NT2/D1 (cell line): ENCODE data around the gene EPHB3.

ENCODE experiments used
- DNase-seq: peaks from one replicate; pipeline ENCODE4 v3.0.0-alpha.2; 2011; ENCODE audit warnings: low read depth, low spot score
- H3K27me3 ChIP-seq: 2 replicates; pipeline ENCODE4 v1.6.0; 2011; ENCODE audit warnings: mild to moderate bottlenecking; ENCODE audit not compliant: insufficient read length, insufficient read depth
- H3K36me3 ChIP-seq: 2 replicates; pipeline ENCODE4 v1.6.1; 2011; ENCODE audit warnings: mild to moderate bottlenecking, low read length, mixed read lengths; ENCODE audit not compliant: insufficient read depth, insufficient read length
- H3K4me1 ChIP-seq: 2 replicates; pipeline ENCODE4 v1.5.1; 2011; ENCODE audit not compliant: insufficient read depth, insufficient read length
- H3K4me3 ChIP-seq: 2 replicates; pipeline ENCODE4 v1.5.1; 2011; ENCODE audit warnings: low read depth; ENCODE audit not compliant: insufficient read length
- H3K9ac ChIP-seq: 2 replicates; pipeline ENCODE4 v1.6.0; 2011; ENCODE audit warnings: low read depth; ENCODE audit not compliant: insufficient read length
- H3K9me3 ChIP-seq: 2 replicates; pipeline ENCODE4 v1.5.1; 2011; ENCODE audit warnings: mild to moderate bottlenecking, low read length; ENCODE audit not compliant: insufficient read depth
- SUZ12 ChIP-seq: IDR thresholded peaks from 2 replicates; pipeline ENCODE4 v1.6.1; 2011; ENCODE audit not compliant: insufficient read length, insufficient read depth; ENCODE audit errors: extremely low read depth
- YY1 ChIP-seq: IDR thresholded peaks from 2 replicates; pipeline ENCODE4 v1.6.1; 2011; ENCODE audit not compliant: insufficient read length, insufficient read depth
- ZNF274 ChIP-seq: IDR thresholded peaks from 2 replicates; pipeline ENCODE4 v1.6.1; 2011; ENCODE audit warnings: mild to moderate bottlenecking, low read depth, low read length

The EPHB3 gene

GRCh38 chr3:184525337-184526087 lies 36.1 kb upstream of the EPHB3 start:
- TF ChIP-seq ZNF274 (no peak), SUZ12 (no peak), YY1 (no peak)
- H3K4me1 ChIP-seq = no peaks in the 10 kb centered on the region
- H3K4me3 ChIP-seq = peak overlapping the region; percentile 59
- peaks cover 31% of the 10 kb centered on the region for H3K27me3 ChIP-seq
- DNase-seq = peak; percentile 71
- no peaks in the 10 kb centered on the region for H3K36me3 ChIP-seq
- no peaks in the 10 kb centered on the region for H3K9me3 ChIP-seq
- H3K9ac ChIP-seq = peak overlapping the region; percentile 70

- H3K4me1 ChIP-seq = no peaks in the 10 kb centered on the region
- H3K9ac ChIP-seq = peak overlapping the region; percentile 70
- DNase-seq = peak; percentile 64
- H3K4me3 ChIP-seq = peak overlapping the region; percentile 59
- H3K36me3 ChIP-seq = no peaks in the 10 kb centered on the region
- no peaks in the 10 kb centered on the region for H3K9me3 ChIP-seq
- peaks cover 31% of the 10 kb centered on the region for H3K27me3 ChIP-seq
- peak; percentile 48 for TF ChIP-seq YY1
- no peak for TF ChIP-seq ZNF274
These were observed 35.5 kb upstream of the EPHB3 start for GRCh38 chr3:184526088-184526433.

- no peaks in the 10 kb centered on the region for H3K9me3 ChIP-seq
- no peak overlapping the region for H3K4me3 ChIP-seq
- DNase-seq = no peak
- H3K9ac ChIP-seq = no peak overlapping the region
- H3K4me1 ChIP-seq = no peaks in the 10 kb centered on the region
- TF ChIP-seq YY1 = no peak
- no peak for TF ChIP-seq SUZ12
- TF ChIP-seq ZNF274 = no peak
- no peaks in the 10 kb centered on the region for H3K36me3 ChIP-seq
- peaks cover 15% of the 10 kb centered on the region for H3K27me3 ChIP-seq
These were observed 29.8 kb upstream of the EPHB3 start for GRCh38 chr3:184531626-184532280.

GRCh38 chr3:184532940-184533732 lies 28.4 kb upstream of the EPHB3 start:
- H3K4me1 ChIP-seq = no peaks in the 10 kb centered on the region
- no peak overlapping the region for H3K4me3 ChIP-seq
- no peaks in the 10 kb centered on the region for H3K36me3 ChIP-seq
- H3K9me3 ChIP-seq = no peaks in the 10 kb centered on the region
- H3K9ac ChIP-seq = no peak overlapping the region
- no peak for DNase-seq
- TF ChIP-seq ZNF274 (no peak), YY1 (no peak), SUZ12 (no peak)
- H3K27me3 ChIP-seq = peaks cover 10% of the 10 kb centered on the region

- TF ChIP-seq YY1 (no peak), SUZ12 (no peak), ZNF274 (no peak)
- H3K9ac ChIP-seq = no peak overlapping the region
- H3K27me3 ChIP-seq = no peaks in the 10 kb centered on the region
- H3K36me3 ChIP-seq = no peaks in the 10 kb centered on the region
- no peak overlapping the region for H3K4me3 ChIP-seq
- DNase-seq = no peak
- no peaks in the 10 kb centered on the region for H3K9me3 ChIP-seq
- H3K4me1 ChIP-seq = peaks cover 5% of the 10 kb centered on the region
These were observed 23.5 kb upstream of the EPHB3 start for GRCh38 chr3:184537885-184538665.

GRCh38 chr3:184538666-184539431 lies 22.7 kb upstream of the EPHB3 start:
- no peak overlapping the region for H3K4me3 ChIP-seq
- no peak overlapping the region for H3K9ac ChIP-seq
- H3K4me1 ChIP-seq = peaks cover 8% of the 10 kb centered on the region
- H3K36me3 ChIP-seq = no peaks in the 10 kb centered on the region
- no peak for DNase-seq
- H3K9me3 ChIP-seq = no peaks in the 10 kb centered on the region
- no peak for TF ChIP-seq YY1
- no peak for TF ChIP-seq ZNF274
- no peak for TF ChIP-seq SUZ12
- peaks cover 7% of the 10 kb centered on the region for H3K27me3 ChIP-seq
